IPS-NIHi7 (cell line): ENCODE results near the gene FAF1.

Experiments used
- DNase-seq: peaks from one replicate; pipeline ENCODE4 v3.0.0; 2012; ENCODE audit warnings: mixed read lengths; ENCODE audit errors: extremely low spot score

Gene FAF1

GRCh38 chr1:50701706-50702317 is 258.3 kb downstream of the FAF1 start:
- no peak for DNase-seq

- DNase-seq = no peak
These were observed 259.4 kb downstream of the FAF1 start for GRCh38 chr1:50700621-50701020.

GRCh38 chr1:50700214-50700613 is 259.9 kb downstream of the FAF1 start:
- DNase-seq = peak; percentile 28

GRCh38 chr1:50699795-50700194 is 260.3 kb downstream of the FAF1 start:
- DNase-seq = no peak

GRCh38 chr1:50697440-50698421 is 262.3 kb downstream of the FAF1 start:
- no peak for DNase-seq

GRCh38 chr1:50693829-50694228 is 266.2 kb downstream of the FAF1 start:
- DNase-seq = no peak

GRCh38 chr1:50684185-50684584 is 275.9 kb downstream of the FAF1 start:
- no peak for DNase-seq

GRCh38 chr1:50681931-50682330 is 278.1 kb downstream of the FAF1 start:
- no peak for DNase-seq

GRCh38 chr1:50667710-50668356 is 292.2 kb downstream of the FAF1 start:
- DNase-seq = no peak

- DNase-seq = no peak
These were observed 292.8 kb downstream of the FAF1 start for GRCh38 chr1:50667272-50667671.

GRCh38 chr1:50666849-50667248 is 293.2 kb downstream of the FAF1 start:
- no peak for DNase-seq

- DNase-seq = no peak
These were observed 294.7 kb downstream of the FAF1 start for GRCh38 chr1:50665413-50665812.

GRCh38 chr1:50661626-50662025 is 298.4 kb downstream of the FAF1 start:
- no peak for DNase-seq

GRCh38 chr1:50659107-50659662 is 300.9 kb downstream of the FAF1 start:
- no peak for DNase-seq

GRCh38 chr1:50658459-50659076 is 301.5 kb downstream of the FAF1 start:
- no peak for DNase-seq

GRCh38 chr1:50656931-50657330 is 303.1 kb downstream of the FAF1 start:
- DNase-seq = no peak

- DNase-seq = no peak
These were observed 308.4 kb downstream of the FAF1 start for GRCh38 chr1:50651476-50652263.

- no peak for DNase-seq
These were observed 313.5 kb downstream of the FAF1 start for GRCh38 chr1:50646526-50646925.

GRCh38 chr1:50645139-50645538 is 314.9 kb downstream of the FAF1 start:
- no peak for DNase-seq

- DNase-seq = no peak
These were observed 315.5 kb downstream of the FAF1 start for GRCh38 chr1:50644447-50645105.
